Loucy (cell line): ENCODE results near the gene USP4.

Experiments used
- EZH2phosphoT487 ChIP-seq: fragments of 200-600 bp; IDR thresholded peaks from 2 replicates; pipeline ENCODE4 v1.6.1; 2018; ENCODE audit warnings: antibody characterized with exemption, mild to moderate bottlenecking, moderate library complexity, borderline replicate concordance
- TF ChIP-seq, protein P1 (sequence below): fragments of 200-600 bp; sonication (generic); conservative IDR thresholded peaks from 2 replicates; pipeline ENCODE4 v1.5.1; 2014; ENCODE audit warnings: mild to moderate bottlenecking, antibody characterized with exemption, low read length

DNA sequence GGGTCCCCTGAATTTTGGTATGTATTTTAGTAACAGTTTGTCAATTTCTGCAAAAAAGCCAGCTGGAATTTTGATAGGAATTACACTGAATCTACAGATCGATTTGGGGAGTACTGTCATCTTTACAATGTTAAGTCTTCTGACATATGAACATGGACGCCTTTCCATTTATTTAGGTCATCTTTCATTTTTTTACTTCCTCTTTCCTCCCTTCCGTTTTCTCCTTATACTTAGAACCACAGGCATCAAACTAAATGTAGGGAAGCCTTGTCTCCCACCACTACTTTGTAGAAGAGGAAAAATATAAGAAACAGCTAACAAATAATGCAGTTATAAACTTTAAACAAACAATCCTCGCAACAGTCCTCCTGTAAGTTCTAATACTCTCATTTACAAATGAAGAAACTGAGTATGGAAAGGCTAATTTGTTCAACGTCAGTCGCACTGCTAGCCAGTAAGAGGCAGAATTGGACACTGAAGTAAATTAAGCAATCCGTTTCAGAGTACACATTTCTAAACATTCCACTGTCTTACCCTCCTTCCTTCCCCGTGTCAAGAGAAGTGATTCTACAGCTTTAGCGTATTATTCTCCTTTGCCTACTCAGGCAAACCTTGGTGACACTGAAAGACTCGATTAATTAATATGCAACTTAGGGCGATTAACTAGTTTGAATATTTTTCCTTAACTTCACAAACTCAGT is 46.4 kb upstream of the USP4 start:
- TF ChIP-seq, protein P1, sequence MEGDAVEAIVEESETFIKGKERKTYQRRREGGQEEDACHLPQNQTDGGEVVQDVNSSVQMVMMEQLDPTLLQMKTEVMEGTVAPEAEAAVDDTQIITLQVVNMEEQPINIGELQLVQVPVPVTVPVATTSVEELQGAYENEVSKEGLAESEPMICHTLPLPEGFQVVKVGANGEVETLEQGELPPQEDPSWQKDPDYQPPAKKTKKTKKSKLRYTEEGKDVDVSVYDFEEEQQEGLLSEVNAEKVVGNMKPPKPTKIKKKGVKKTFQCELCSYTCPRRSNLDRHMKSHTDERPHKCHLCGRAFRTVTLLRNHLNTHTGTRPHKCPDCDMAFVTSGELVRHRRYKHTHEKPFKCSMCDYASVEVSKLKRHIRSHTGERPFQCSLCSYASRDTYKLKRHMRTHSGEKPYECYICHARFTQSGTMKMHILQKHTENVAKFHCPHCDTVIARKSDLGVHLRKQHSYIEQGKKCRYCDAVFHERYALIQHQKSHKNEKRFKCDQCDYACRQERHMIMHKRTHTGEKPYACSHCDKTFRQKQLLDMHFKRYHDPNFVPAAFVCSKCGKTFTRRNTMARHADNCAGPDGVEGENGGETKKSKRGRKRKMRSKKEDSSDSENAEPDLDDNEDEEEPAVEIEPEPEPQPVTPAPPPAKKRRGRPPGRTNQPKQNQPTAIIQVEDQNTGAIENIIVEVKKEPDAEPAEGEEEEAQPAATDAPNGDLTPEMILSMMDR = no peak
- TF ChIP-seq EZH2phosphoT487 = no peak
